MV-4-11 (cell line): ENCODE measurements around the gene IQSEC1.

Experiments used
- DNase-seq: peaks from one replicate; lab custom pipeline; 2025; lab: John Stamatoyannopoulos, UW

IQSEC1 gene

DNA sequence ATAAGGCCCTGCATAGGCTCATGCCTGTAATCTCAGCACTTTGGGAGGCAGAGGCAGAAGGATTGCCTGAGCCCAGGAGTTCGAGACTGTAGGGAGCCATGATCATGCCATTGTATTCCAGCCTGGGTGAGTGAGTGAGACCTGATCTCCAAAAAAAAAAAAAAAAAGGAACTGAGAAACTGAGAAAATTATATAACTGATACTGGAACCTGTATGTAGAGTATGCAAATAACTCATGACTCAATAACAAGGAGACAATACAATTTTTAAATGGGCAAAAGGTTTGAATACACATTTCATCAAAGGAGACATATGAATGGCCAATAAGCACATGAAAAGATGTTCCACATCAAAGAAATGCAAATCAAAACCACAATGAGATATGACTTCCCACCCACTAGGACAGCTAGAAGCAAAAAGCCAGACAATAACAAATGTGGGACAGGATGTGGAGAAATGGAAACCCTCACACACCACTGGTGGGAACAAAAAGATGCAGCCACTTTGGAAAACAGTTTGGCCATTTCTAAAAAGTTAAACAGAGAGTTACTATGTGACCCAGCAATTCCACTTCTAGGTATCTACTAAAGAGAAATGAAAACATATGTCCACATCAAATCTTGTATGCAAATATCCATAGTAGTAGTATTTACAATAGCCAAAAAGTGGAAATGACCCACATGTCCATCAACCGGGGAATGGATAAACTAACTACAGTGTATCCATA is 70.7 kb downstream of the IQSEC1 start:
- DNase-seq, result peak; percentile 70

DNA sequence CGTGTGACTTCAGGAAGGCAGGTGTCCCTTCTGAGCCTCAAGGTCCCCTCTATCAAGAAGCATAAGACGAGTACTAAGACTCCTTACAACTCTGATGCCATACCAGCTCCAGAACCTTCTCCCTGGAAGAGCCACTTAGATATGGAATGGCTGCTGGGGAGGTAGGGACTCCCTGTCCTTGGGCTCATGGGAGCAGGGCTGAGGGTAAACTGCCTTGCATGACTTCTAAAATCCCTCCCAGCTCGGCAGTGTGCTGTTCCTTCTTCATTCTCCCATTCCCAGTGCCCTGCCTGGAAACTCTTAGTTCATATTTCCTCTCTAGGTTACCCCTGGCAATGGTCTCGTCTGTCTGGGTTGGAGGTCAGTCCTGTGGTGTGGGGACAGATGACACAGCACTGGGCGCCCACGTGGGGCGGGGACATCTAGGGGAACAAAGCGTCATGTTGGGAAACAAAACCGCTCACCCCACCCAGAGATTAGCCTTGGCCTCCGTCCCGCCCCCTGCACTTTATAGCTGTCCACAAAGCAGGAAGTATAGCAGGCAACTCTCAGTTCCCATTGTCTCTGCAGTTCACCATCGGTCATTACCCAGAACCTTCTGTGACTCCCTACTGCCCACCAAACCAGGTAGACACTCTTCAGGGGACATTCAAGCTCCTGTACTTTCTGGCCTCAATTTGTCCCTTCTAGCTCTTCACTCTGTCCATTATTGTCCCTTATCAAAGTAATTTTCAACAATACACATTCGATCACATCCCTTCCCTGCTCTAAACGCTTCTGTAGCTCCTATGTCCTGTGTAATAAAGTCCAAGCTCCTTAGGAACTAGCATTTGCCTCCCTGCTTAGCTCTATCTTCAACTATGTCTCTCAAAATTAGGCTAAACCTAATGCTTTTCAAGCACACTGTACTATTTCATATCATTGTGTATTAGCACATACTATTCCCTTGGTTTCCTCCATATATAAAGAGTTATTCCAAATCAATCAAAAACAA is 73.8 kb downstream of the IQSEC1 start:
- DNase-seq, result peak; percentile 99

DNA sequence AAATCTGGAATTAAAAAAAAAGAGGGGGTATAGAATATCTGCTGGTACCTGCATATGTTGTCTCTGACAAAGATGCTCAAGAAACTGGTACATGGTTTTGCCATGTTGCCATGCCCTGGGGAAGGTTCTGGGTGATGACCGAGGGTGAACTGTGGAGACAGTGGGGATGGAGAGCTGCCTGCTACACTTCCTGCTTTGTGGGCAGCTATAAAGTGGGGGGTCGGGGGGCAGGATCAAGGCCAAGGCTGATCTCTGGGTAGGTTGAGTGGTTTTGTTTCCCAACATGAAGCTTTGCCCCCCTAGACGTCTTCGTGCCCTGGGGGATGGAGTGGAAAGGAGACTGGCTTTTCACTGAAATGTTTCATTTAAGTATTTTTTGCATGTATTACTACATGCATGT is 74.6 kb downstream of the IQSEC1 start:
- no peak for DNase-seq

DNA sequence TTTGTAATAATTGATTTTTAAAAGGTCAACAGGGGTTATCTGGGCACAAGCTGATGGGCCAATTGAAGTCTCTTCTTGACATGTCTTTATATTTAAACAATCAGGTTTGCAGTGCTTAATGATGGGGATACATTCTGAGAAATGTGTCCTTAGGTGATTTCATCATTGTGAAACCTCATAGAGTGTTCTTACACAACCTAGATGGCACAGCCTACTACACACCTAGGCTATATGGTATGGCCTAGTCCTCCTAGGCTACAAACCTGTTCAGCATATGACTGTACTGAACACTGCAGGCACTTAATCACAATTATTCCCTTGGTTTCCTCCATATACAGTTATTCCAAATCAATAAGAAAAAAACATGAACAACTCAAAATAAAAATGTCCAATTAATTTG is 75.8 kb downstream of the IQSEC1 start:
- no peak for DNase-seq

DNA sequence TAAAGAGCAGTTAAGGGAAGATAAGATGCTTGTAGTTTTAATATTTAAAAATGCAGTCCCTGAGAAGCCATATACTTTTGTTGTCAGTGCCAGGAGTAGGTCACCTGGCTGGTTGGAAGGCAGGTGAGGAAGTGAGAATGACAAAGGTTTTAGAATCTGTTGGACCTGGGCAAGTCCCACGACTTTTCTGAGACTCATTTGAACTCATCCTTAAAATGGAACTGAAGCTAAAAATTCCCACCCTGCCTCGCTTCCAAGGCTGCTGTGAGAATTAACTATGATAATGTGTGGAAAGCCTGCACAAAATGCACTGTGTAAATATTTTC is 77.1 kb downstream of the IQSEC1 start:
- DNase-seq, result no peak

DNA sequence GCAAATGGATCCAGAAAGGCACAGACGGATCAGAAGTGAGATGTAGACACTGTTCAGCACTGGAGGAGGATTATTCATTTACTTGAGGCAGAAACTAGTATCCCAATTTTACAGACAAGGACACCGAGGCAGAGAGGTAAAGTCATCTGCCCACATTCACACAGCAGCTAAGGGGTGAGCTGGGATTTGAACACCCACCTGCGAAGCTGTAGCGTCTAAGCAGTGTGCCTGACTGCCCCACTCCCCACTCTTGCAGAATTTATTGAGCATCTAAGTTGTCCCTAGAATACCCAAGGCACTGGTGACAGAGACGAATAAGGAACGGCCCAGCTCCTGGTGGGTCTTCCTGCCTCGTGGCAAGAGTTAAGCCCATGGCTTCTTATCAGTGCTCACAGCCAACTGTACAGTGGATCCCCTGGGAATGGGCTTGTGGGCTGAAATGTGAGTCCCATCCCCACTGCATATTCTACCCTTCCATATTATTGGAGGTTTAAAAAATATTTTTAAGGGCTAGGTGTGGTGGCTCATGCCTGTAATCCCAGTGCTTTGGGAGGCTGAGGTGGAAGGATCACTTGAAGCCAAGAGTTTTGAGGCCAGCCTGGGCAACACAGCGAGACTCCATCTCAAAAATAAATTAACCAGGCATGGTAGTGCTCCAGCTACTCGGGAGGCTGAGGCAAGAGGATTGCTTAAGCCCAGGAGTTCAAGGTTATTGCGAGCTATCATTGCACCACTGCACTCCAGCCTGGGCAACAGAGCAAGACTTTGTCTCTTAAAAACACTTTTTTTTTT is 77.6 kb downstream of the IQSEC1 start:
- no peak for DNase-seq

DNA sequence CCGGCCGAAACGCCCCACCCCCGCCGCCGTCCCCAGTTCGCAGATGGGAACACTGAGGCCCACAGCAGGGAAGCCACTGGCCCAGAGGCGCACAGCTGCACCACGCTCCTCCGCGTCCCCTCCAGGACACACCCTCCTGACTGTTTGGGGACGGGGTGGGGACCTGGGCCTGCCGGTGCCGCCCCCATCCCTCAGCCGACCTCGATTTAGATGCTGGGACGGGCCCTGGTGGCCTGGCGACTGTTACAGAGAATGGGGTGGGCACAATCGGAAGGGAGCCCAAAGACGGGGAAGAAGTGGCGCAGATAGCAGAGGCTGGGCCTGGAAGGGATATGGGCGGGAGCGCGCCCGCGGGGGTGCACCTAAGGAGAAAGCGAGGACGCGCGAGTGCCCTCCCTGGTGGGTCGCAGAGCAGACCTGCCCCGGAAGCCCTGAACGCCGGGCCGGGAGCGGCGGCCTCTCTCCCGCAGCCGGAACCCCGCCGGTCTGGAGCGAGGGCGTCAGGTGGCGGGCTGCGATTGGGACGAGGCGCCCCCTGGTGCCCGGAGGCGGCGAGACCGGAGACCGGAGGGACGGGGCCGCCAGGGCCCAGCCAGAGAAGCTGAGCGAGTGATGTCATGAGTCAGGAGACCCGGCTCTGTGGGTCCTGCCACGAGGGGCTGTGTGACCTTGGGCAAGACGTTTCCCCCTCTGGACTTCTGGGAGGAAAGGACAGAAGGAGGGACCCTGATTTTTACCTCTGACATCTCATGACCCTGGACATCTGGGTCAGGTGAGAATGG is 78.4 kb downstream of the IQSEC1 start:
- DNase-seq, result peak; percentile 78

DNA sequence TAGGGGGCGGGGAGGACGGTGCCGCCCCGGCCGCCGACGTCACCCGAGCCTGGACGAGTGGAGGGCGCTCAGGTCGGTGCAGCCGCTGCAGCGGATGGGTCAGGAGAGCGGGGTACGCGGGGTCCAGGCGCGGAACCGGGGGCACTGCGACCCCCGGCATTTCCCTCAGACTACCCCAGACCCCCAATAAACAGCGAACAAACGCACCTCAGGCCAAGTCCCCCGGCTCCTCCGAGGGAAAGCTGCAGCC is 78.9 kb downstream of the IQSEC1 start:
- DNase-seq, result no peak

DNA sequence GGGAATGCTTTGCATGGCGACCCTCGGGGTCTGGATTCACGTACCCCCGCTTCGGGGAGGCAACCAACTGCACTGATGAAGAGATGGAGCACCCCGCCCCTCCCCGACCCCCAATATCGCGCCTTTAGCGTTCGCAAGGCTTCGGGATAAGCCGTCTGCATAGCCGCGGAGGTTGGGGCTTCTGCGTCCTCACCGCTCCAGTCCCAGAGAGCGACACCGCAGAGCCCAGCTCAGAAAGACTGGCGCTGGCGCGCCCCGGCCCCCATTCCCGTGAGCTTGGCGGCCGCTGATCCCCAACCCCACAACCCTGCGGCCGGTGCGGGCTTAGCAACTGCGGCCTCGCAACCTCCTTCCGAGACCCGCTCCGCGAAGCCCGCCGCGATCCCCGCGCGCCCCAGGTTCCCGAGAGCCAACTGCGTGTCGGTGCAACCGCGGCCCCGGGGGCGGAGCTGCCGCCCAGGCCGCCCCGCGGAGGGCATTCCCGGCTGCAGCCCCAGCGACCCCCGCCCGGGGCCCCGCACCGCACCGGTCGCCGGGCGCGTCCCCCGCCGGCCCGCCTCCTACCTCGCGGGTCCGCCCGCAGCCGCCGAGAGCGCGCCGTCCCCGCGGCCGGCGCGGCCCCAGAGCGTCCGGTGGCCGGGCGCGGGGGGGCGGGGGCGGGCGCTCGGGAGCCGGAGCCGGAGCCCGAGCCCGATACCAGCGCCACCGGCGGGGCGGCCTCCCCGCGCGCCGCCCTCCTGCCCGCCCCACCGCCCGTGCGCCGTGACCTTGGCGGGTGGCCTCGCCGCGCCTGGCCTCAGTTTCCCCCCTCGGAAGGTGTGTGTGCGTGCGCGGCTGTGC is 79.5 kb downstream of the IQSEC1 start:
- DNase-seq, result no peak

DNA sequence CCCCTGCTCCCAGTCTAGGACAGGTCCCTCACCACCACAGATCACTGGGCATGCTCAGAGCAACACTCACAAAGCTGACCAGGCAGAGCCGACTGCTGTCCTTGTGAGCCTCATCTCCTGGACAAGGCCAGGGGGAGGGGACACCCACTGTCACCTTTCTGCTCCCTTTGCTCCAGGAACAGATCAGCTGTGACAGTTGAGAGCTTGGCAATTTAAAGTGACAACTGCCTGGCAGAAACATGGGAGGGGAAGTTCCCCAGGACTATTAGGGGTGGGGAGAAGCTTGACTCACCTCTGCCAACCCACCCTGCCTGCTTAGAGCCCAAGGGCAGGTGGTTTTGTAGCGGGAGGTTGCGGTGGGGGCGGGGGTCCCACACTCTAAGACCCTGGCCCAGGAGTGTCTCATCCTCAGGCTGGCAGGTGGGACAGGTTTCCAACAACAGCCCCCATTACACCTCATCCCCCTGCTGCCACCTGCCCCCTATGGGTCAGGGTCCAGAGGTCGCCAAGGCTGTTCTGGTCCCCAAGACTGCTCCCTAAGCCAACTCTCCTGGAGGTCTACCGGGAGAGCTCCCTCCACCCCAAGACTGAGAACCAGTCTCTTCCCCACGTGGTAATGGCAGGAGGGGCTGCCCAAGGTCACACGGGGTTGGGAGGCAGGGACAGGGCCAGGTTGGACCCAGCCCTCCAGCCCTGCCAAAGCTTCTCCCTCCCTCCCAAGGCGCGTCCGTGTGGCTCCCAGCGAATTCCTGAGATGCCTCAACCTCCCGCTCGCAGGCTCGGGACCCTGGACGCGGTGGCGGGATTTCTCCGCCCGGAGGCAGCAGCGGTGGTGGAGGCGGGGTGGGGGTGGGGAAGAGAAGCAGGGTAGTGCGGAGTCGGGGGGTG is 80.4 kb downstream of the IQSEC1 start:
- DNase-seq, result no peak

DNA sequence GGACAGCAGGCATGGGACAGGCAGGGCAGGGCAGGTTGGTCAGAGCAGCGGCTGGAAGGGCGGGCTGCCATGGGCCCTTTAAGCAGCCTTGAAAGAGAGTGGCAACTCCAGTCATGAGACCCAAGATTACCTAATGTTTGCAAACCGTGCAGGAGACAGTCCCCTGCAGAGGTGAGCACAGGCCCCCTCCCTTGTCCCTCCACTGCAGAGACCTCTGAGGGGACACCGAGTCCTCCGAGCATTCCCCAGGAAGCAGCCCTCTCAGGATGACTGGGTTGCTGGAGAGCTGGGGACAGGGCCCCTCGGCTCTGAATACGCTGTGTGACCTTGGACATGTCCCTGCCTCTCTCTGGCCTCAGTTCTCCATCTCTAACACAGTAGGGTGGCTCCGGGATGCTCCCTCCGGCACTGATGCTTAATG is 81.4 kb downstream of the IQSEC1 start:
- no peak for DNase-seq

DNA sequence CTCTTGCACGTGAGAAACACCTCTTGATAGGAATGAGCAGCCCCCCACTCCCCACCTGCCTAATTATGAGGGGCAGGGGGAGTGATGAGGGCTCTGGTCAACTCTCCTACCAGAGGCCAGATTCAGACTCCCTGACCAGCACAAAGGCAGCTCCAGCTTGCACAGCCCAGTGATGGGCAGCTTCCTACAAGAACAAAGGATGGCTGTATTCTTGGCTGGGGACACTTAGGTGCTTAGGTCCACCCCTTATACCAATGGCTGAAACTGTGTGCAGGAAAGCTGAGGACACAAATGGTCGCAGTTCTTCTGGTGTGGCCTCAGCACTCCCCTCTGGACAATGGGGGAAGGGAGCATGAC is 81.8 kb downstream of the IQSEC1 start:
- no peak for DNase-seq

DNA sequence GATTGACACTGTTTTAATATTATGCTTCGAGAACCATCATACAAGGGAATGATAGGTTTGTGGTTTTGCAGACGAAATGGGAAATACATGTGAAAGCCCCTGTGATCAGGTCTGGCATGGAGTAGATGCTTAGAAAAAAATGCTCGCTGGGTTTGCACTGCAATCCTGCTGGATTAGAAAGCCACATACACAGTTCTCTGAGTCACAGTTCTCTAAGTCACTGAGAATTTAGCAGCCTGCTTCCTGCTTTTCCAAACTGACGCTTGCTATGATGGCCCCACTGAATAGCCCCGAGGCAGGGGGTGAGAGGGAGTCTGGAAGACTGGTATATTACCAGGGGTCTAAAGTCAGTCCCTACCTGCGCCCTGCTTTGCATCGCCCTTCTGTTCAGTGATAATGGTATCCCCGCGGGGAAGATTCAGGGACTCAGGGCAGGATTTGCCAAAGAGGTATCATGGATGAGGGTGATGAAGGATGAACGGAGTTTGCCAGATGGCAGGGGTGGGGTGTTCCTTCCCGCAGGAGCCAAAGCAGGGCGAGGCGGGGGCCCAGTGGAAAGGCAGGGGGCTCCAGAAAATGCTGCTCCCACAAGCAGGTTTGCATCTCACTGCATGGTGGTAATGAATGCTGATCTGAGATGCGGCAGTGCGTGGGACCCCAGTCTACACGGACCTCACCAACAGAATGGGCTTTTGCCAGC is 82.3 kb downstream of the IQSEC1 start:
- peak; percentile 75 for DNase-seq

DNA sequence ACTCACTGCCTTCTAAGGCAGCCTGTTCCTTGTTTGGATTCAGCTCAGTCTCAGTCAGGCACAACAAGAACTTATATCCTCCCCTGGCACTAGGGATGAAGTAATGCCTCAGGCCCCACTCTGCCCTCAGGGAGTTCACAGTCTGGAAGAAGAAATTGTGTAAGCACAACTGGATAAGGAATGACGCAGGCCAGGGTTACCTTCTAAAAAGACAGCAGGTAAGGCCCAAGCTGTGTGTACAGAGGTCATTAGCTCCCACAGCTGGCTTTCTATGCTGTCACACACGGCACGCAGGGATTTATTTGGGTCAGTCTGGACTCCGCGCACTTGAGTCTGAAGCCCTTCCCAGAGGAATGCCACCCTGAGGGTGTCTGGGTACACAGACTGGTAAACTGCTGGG is 82.9 kb downstream of the IQSEC1 start:
- DNase-seq, result no peak

DNA sequence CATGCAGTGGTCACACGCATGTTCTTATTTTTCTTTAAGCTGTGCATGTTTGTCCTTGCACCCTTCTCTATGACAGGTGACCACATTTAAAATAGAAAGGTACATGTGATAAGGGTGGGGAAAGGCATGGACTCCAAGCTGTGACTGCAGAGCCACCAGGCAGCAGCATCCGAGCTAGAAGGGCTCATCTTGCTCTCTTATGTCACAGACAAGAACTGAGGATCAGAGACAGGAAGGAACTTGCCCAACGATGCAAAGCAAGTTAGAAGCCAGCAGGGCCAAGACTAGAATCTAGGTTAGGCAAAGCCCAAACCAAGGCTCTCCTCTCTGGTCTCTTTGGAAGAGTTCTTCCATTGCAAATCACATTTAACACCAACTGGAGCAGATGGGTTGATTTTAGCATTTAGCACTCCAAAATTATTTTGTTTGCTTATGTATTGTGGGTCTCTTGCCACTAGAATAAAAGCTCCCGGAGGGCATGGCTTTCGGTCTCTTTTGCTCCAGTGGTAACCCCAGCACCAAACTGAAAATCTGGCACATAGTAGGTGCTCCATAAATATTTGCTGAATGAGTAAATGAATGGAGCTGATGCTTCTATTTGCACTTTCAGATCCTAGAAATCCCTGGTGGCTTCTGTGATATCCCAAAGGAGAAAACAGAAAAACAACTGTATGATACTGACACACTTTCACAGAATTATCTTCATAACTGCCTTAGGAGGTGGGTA is 84.3 kb downstream of the IQSEC1 start:
- DNase-seq, result no peak

DNA sequence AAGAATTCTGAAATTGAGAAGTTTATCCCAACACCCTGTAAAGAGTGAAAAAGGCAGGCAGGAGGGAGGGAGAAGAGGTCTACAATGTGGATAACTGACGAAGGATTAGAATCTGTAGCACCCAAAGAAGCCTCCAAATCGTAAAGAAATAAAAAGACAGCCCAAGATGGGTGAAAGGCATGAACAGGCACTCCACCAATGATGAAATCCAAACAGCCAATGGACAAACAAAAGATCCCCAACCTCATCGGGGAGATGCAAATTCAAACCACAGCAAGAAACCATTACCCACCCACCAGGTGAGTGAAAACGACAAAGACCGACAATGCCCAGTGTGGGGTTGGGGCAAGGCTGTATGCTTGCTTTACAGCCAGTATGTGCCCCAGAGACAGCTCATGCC is 85.6 kb downstream of the IQSEC1 start:
- DNase-seq, result no peak

DNA sequence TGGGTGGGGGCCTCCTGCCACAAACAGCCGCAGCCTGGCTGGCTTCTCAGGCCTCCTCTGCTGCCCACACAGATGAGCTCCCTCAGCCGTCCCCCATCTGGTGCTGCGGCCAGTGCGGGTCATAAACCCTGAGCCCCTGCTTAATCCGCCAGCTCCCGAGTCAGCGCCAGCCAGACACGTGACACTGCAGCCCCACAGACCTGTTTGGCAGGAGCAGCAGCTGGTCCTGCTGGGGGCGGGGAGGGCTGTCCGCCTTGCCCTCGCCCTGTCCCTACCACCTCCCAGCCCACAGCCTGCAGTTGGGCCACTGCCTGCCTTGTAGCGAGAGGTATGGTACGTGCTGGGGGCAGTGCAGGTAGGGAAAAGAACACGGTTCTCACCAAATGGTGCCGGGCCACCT is 86.2 kb downstream of the IQSEC1 start:
- no peak for DNase-seq

DNA sequence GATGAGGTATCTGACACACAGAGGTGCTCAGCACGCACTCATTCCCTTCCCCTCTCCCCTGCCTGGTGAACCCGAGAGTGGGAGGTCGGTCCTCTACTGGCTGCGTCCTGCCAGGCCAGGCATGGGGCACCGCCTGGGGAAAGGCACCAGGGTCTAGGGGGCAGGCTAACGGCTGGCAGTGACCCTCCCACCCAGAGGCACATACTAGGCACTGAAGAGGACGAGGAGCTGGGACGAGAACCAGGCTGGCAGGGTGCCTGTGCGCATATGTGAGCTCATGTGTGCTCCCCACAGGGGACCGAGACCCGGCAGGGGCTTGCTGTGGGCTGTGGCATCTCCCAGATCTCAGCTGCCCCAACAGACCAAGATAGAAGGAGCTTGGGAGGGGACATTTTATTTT is 86.7 kb downstream of the IQSEC1 start:
- DNase-seq, result no peak

DNA sequence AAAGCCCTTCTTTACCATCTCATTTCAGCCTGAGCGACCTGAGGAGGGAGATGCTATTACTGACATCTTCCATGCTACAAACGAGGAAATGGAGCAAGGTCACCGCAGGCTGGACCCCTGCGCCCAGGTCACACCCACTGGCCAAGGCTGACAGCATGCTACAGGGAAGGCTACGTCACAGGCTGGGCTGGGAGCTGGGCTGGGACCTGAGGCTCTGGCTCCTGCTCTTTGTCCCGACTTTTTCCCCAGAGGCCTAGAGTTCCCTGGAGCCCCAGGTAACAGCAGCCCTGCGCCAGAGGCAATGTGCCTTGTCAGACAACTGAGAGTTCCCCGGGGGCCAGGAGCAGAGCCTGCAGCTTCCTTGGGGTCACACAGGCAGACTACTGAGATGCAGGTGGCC is 87.2 kb downstream of the IQSEC1 start:
- DNase-seq, result no peak
